ENCODE results near the gene MZF1. TPM values are rescaled to one million over a fixed set of nuclear protein-coding genes. Genes with fewer than 3 reads are reported as not detected.
A peak's percentile ranks its signal among the peaks of the same experiment; 100 is the strongest.
"Not testable (repeated sequence)": the region's sequence is repeated elsewhere in the genome, so short reads cannot be mapped to it uniquely, and the experiment has no call there.

The MZF1 gene
- 12.4 TPM for total RNA-seq
- long read RNA-seq, transcript MZF1-207 (1 exons, 2,683 nt) = major isoform, 5 of 23 reads
- long read RNA-seq, partial matches to known transcripts = 4 of 23 reads
- long read RNA-seq, other reads (novel, unspliced or antisense) = 11 of 23 reads

DNA sequence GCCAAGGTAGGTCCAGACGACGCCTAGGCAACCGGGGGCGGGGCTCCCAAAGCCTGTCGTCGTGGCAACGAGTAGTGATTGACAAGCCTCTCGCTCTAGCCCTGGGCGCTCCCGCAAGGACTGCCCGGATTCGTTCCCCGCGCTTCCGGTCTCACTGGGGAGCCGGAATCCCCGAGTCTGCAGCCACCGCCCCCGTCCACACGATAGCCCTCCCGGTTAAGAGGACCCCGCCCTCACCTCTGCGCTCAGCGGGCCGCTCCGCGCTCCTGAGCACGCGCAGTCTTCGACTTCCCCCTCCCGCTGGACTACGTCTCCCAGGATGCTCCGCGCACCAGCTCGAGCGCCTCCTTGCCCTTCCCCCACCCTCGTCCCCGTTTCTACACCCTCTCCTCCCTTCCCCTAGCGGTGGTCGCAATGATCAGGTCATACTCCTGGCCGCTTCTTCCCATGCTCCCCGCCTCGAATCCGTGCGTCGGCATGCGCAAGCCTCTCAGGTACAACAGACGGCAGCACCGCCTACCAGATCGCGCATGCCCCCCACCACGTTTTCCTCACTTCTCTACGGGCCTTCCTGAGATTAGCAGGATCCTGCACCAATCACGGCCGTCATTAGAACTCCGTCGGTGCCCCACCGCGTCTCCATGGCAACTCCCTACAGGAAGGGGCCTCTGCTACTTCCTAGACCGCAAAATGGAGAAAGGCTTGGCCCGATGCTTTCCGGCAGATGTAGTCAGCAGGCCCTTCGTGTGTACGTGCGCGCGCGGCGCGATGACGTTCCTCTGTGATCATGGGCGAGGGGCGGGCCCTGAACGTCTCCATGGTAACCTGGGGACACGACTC is at the start of gene MZF1:
MZF1 (minus strand) TSS at position 518 of the 840 bp plus-strand sequence. CDS start 1,946 bp downstream, outside the sequence.
- intact Hi-C loops (cut with DNase I) = loop anchor here (1.0 kb wide), 1 partner anchor 14 kb away; no protein-coding TSS in a partner anchor
- DNase-seq (ENCODE audit: low spot score) = peak; percentile 100

DNA sequence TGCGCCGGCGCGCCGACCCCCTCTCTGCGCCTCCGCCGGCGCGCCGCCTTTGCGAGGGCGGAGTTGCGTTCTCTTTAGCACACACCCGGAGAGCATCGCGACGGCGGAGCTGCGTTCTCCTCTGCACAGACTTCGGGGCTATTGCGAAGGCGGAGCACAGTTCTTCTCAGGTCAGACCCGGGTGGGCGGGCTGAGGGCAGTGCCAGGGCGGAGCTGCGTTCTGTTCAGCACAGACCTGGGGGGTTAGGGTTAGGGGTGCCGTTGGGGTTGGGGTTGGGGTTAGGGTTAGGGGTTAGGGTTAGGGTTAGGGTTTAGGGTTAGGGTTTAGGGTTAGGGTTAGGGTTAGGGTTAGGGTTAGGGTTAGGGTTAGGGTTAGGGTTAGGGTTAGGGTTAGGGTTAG is 34.1 kb upstream of the MZF1 start:
- intact Hi-C loops (cut with DNase I) = not testable (repeated sequence)
- peak; percentile 53 for DNase-seq (ENCODE audit: low spot score)

DNA sequence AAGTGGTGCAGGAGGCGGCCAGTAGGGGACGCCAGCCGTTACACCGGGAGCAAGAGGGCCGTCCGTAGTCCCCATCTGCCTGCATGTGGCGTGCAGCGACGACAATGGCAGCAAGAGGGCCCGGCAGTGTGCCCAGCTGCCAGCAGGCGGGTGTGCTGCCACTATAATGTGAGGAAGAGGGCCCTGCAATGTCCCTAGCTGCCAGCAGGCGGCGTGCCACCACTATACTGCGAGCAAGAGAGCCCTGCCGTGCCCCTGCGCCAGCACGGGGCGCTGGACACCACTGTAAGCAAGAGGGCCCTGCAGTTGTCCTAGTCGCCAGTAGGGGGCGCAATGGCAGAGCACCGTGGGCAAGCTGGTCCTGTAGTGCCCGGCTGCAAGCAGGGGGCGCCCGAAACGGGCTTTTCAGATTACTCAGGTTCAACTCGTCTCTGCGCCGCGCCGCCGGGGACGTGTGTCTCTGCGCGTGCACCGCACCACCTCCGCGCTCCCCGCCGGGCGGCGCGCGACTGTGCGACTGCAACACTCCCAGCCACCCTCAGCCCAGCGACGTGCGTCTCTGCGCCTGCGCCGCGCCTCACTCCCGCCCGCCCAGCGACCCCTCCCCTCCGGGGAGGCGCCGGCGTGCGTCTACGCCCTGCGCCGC is 33.2 kb upstream of the MZF1 start:
- intact Hi-C loops (cut with DNase I) = not testable (repeated sequence)
- peak; percentile 46 for DNase-seq (ENCODE audit: low spot score)

DNA sequence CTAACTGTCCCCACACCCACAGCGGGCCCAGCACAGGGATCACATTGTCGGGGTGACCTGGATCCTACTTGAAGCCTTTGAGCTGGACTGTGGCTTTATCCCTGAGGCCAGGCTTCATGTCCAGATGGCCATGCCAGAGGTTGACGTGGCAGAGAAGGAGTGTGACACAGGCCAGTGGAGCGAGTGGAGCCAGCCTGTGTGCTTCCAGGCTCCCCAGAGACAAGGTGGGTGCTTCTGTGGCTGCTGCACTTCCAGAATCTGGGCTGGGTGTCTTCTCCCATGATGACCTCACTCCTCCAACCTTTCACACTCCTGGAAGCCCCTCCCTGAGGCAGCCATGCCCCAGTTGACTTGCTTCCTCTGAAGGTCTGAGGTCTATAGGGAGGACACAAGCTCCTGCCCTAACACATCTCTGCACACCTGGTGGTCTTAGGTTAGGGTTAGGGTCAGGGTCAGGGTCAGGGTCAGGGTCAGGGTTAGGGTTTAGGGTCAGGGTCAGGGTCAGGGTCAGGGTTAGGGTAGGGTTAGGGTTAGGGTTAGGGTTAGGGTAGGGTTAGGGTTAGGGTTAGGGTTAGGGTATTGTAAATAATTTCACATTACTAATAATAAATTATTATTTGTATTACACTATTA is 13.1 kb upstream of the MZF1 start:
- DNase-seq (ENCODE audit: low spot score) = peak; percentile 38
- intact Hi-C loops (cut with DNase I) = no loop called here

DNA sequence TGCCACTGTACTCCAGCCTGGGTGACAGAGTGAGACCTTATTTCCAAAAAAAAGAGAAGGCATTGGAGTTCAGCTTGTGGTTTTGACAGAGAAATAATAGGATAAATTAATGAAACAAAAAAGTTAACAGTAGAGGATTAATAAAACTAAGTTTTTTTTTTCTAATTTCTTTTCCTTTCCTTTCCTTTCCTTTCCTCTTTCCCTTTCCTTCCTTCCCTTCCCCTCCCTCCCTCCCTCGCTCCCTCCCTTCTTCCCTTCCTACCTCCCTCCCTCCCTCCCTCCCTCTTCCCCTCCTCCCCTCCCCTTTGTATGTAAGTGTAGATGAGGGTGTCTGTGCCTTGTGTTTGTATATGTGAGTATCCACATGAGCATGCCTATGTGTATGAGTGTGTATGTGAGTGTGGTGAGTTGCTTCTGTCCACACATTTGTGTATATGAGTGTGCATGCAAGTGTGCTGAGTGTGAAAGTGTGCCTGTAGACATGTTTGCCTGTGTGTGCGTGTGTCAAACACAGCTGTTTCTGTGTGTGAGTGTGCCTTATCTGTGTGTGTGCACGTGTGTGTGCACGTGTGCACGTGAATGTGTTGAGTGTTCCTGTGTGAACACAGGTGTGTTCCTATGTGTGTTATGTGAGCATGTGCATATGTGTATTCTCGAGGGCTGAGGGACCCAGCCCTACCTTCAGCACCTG is 12.5 kb upstream of the MZF1 start:
- intact Hi-C loops (cut with DNase I) = no loop called here
- DNase-seq (ENCODE audit: low spot score) = no peak

DNA sequence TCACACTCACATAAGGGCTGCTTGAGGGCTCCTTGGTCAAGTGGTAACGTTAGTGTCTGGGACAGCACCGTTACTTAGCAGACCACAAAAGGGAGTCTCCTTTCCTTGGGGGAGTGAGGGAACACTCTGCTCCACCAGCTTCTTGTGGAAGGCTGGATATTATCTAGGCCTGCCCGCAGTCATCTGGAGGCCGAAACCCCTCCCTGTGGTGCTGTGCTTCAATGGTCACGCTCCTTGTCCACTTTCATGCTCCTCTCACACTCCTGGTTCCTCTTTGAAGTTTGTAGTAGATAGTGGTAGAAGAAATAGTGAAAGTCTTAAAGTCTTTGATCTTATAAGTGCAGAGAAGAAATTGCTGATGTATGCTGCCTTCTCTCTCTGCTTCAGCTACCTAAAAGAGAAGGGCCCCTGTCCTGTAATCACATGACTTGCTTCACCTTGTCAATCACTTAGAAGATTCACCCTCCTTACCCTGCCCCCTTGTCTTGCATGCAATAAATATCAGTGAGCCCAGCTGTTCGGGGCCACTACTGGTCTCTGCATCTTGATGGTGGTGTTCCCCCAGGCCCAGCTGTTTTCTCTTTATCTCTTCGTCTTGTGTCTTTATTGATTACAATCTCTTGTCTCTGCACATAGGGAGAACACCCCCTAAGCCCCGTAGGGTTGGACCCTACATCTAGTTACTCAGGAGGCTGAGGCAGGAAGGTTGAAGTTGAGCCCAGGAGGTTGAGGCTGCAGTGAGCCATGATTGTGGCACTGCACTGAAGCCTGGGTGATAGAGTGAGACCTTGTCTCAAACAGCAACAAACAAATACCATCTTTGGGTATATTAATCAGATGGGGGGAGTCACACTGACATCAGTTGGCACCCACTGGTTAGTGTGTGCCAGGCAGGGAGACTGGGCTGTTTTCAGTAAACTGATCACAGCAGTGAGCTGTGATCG is 11.6 kb upstream of the MZF1 start:
- no peak for DNase-seq (ENCODE audit: low spot score)
- intact Hi-C loops (cut with DNase I) = no loop called here

DNA sequence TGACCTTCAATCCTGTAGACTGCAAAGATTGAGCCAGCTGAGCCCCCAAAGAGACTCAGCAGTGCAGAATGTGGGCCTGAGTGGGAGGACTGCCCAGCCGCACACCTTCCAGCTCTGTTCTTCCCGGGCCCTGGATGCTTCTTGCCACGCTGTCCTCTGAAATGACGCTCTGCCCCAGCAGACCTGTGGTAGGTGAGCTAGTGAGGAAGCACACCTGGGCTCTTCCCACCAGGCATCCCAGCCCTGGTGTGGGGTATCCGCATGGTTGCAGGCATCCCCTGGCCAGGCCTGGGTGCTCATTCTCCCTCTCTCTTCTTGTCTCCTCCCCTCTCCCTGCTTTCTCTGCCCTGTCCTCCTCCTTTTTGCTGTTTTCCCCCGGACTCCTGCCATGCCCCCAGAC is 9.8 kb upstream of the MZF1 start:
- intact Hi-C loops (cut with DNase I) = no loop called here
- peak; percentile 63 for DNase-seq (ENCODE audit: low spot score)

DNA sequence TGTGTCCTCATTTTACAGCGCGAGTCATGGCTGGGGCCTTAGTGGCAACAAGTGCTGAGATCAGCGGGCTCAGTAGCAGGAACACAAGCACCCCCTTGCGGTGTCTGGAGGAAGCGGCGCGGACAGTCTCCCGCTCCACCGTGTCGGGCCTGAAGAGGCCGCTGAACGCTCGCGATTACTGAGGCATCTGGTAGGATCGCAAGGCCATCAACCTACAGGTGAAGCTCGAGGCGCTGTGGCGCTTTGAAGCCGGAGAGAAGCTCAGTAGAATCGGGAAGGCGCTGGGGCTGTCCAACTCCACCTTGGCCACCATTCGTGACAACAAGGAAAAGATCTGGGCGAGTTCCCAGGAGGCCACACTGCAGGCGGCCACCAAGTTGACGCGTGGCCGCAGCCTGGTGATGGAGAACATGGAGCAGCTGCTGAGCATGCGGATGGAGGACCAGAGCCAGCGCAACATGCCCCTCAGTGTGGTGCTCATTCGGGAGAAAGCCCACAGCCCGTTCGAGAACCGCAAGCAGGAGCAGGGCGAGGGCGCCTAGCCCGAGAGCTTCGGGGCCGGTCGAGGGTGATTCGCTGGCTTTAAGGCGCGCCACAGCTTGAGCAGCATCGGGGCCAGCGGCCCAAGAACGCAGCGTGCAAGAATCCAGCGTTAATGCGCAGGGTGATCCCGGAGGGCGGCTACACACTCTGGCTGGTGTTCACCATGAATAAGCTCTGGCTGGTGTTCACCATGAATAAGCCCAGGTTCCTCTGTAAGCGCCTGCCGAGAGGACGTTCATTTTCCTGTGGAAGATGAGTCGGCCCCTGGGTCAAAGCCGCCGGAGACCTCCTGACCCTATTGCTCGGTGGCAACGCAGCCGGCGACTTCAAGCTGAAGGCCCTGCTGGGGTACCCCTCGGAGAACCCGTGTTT is 8.3 kb upstream of the MZF1 start:
- DNase-seq (ENCODE audit: low spot score) = peak; percentile 93
- intact Hi-C loops (cut with DNase I) = no loop called here

DNA sequence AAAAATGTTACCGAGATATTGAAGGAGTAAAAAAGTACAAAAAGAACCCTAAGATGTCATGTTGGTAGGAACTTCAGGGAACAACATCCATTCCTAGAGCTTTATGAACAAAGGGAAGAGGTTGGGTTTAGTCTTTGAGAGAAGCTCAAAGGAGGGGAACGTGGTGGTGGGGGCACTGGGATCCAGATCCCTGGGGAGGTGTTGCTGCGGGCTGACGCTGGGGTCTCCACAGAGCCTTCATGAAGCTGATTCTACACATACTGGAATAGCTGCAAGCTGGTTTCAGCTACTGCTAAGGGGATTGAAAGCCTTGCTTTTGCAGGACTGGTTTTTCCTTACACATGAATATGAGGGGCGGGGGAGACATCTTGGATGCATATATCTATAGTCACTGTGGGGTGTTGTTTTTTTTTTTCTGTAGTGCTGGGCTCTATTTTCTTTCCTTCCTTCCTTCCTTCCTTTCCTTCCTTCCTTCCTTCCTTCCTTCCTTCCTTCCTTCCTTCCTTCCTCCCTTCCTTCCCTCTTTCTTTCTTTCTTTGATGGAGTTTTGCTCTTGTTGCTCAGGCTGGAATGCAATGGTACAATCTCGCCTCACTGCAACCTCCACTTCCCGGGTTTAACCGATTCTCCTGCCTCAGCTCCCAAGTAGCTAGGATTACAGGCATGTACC is 6.5 kb upstream of the MZF1 start:
- intact Hi-C loops (cut with DNase I) = no loop called here
- peak; percentile 27 for DNase-seq (ENCODE audit: low spot score)

DNA sequence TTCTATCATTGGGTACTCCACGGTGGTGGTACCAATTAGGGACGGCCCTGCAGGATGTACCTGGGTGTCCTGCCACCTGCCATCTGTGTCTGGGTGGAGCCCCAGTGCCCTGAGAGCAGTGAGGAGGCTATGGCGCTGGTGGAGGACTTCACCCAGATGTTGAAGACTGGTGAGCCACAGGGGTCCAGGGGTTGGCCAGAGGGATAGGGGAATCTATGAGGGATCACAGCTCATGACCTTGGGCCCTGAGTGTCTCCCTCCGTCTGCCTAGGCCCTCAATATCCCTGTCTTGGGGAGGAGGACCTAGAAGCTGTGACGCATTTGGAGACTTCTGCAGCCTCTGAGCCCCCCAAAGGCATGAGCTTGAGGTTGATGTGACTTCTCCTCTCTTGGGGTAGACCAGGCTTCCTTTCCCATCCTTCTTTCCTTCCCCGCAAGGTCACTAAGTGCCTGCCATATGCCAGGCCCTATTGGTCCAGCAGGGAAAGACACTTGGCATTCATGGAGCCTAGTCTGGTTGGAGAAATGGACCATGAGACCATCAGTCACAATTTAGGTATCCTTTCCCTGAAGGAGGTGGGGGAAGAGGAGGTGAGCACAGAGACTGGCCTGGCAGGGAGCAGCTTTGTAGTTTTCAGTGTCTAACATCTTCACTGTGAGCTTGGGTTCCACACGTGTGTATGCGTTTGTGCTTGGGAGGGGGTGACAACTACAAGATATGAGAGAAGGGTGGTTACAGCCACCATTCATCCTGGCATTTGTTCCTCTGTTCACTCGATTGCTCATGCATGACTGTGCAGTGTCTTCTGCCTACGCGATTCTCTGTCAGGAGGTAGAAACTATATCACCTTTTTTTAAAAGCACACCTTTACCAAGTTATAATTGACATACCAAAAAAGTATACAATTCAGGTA is 5.1 kb upstream of the MZF1 start:
- intact Hi-C loops (cut with DNase I) = no loop called here
- peak; percentile 43 for DNase-seq (ENCODE audit: low spot score)

DNA sequence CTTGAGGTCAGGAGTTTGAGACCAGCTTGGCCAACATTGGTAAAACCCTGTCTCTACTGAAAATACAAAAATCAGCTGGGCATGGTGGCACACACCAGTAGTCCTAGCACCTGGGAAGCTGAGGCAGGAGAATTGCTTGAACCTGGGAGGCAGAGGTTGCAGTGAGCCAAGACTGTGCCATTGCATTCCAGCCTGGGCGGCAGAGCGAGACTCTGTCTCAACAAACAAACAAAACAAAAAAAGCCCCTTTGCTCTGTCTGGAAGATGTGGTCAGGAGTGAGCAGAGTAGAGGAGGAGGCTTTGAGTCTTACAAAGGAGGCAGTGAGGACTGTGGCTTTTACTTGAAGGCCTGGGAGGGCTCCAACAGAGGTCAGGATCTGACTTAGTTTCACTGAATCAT is 4.4 kb upstream of the MZF1 start:
- peak; percentile 41 for DNase-seq (ENCODE audit: low spot score)
- intact Hi-C loops (cut with DNase I) = not testable (repeated sequence)

DNA sequence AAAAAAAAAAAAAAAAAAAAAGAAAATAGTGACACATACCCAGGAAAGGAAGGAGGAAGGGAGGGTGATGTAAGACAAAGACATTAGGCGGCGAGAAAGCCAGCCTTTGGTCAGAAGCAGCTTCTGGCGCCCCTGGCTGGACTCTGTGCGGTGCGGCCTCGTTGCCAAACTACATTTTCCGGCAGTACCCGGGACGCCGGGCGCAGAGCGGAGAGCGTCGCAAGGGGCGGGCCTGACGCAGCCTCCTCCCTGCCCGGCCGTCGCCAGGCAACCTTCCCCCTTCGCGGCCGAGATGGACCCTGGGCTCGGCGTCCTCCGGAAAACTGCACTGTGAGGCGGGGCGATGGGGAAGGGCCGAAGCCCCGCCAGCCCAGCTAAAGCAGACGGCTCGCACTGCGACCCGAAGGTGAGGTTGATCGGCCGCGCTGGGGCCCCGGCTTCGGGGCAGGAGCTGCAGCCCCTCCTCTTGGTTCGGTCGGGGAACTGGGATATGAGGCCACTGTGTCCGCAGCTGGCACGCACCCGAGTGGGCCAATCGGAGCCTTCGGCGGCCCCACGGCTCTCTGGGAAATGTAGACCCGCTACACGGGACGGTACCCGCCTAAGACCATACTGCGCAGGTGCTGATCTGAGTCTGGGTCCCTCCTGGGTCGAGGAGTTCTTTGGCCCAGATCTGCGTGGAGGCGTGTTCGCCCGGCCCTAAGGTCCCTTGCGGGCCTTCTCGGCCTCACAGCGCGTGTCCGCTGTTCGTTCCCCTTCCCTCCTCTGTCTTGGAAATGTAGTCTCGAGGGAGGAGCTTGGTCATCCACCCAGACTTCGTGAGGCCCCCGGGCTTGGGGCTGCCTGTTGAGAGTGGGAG is 2.3 kb upstream of the MZF1 start:
- intact Hi-C loops (cut with DNase I) = no loop called here
- DNase-seq (ENCODE audit: low spot score) = peak; percentile 94

DNA sequence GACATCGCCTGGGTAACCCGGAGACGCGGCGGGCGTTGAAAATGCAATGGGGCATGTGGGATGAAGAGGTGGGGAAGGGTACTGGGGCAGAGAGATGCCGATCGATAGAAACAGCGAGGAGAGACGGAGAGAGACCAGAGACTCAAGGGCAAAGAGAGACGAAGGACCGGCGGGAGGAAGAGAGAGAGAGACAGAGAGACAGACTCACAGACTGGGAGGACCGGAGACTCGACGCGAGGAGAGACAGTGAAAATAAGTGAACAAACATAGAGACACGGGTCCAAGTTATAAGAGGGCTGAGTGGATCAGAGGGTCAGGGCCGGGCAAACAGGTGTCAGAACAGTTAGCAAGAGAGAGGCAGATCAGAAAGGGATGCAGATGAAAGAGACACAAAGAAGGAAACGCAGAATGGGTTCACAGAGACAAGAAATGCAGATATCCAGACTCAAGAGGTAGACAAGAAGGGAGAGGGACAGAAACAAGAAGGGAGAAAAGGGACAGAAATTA is 576 bp upstream of the MZF1 start:
- intact Hi-C loops (cut with DNase I) = no loop called here
- DNase-seq (ENCODE audit: low spot score) = no peak

DNA sequence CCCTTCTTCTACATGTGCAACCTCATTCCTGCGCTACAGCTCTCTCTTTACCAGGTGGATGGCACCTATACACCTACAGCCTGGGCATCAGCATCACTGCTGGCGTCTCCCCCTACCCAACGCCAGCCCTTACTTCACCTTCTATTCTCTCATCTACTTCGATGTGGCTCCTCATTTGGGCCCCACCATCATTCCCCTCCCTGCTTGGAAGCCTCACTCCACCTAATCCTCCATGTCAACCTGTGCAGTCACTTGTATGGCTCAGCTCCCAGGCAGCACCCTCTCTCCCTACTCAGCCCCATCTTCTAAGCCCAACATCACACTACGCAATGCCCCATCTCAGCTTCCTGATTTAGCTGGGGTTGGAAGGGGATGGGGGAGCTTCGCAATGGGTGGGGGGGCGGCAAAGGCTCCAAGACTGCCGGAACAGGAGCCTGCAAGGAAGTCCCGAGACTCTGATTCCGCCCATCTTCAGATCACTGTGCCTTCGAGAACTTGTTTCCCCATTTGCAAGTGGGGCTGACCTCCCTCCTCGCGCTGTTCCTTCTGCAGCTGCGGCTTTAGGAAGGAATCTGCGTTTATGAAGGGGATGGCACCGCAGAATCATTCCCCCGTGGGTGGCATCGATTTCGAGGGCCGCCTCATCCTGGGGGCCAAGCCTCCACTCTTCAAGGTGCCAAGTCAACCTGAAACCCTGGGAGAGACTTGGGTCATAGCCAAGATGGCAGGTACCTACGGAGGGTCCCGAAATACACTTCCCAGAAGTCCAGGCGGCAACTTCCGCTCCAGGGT is 913 bp downstream of the MZF1 start:
- no peak for DNase-seq (ENCODE audit: low spot score)
- intact Hi-C loops (cut with DNase I) = loop anchor here (1.0 kb wide), 1 partner anchor 13 kb away; no protein-coding TSS in a partner anchor
